ENCODE results near the gene TXNRD2.
A peak's percentile ranks its signal among the peaks of the same experiment; 100 is the strongest.

Gene TXNRD2

GRCh38 chr22:19965771-19966709 is 24.4 kb upstream of the TXNRD2 start:
- DNase-seq = no peak

GRCh38 chr22:19964701-19965386 is 23.2 kb upstream of the TXNRD2 start:
- no peak for DNase-seq

- DNase-seq = no peak
Measured at GRCh38 chr22:19963863-19964642, 22.4 kb upstream of the TXNRD2 start.

GRCh38 chr22:19962909-19963806 is 21.5 kb upstream of the TXNRD2 start:
- DNase-seq = peak; percentile 22

- peak; percentile 68 for DNase-seq
Measured at GRCh38 chr22:19962246-19962908, 20.8 kb upstream of the TXNRD2 start.

- DNase-seq = no peak
Measured at GRCh38 chr22:19961868-19962245, 20.2 kb upstream of the TXNRD2 start.

GRCh38 chr22:19961201-19961580 is 19.6 kb upstream of the TXNRD2 start:
- DNase-seq = no peak

- no peak for DNase-seq
Measured at GRCh38 chr22:19960491-19961200, 19.0 kb upstream of the TXNRD2 start.

- no peak for DNase-seq
Measured at GRCh38 chr22:19959587-19960490, 18.2 kb upstream of the TXNRD2 start.

GRCh38 chr22:19959043-19959586 is 17.5 kb upstream of the TXNRD2 start:
- DNase-seq = no peak

GRCh38 chr22:19958083-19959042 is 16.7 kb upstream of the TXNRD2 start:
- DNase-seq = no peak

- no peak for DNase-seq
Measured at GRCh38 chr22:19957445-19957844, 15.8 kb upstream of the TXNRD2 start.

- no peak for DNase-seq
Measured at GRCh38 chr22:19955241-19956128, 13.9 kb upstream of the TXNRD2 start.

GRCh38 chr22:19951346-19951745 is 9.7 kb upstream of the TXNRD2 start:
- DNase-seq = no peak

- DNase-seq = no peak
Measured at GRCh38 chr22:19948057-19948760, 6.6 kb upstream of the TXNRD2 start.
